C4-2B (cell line): ENCODE results near the gene TNFAIP8L3.

Experiments
- H3K27ac ChIP-seq: fragments of 450-650 bp; 2 replicates; pipeline ENCODE4 v1.5.1; 2017
- CTCF ChIP-seq: fragments of 450-650 bp; conservative IDR thresholded peaks from 2 replicates; pipeline ENCODE4 v1.5.1; 2017; ENCODE audit warnings: mild to moderate bottlenecking
- ZFX ChIP-seq: fragments of 450-650 bp; IDR thresholded peaks from 2 replicates; pipeline ENCODE4 v1.6.1; 2017

TNFAIP8L3 gene

DNA sequence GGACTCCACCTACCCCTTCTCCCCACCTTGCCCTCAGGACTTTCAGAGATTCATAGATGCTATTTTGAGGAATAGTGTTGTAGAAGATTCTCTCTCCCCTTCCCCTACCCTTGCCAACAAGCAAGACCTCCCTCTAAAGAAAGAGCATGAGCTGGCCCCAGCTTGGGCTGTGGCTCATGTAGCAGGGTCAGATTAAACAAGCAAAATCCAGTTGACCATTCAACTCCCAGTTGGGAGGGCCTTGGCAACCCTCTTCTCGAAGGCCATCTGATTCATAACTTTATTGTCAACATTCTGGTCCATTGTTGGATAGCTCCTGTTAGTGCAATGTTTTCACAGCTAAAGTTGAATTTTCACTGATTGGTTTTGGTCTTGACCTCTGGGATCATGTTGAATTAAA is 41.1 kb downstream of the TNFAIP8L3 start:
- H3K27ac ChIP-seq = no peak overlapping the region
- TF ChIP-seq ZFX (no peak), CTCF (no peak)

DNA sequence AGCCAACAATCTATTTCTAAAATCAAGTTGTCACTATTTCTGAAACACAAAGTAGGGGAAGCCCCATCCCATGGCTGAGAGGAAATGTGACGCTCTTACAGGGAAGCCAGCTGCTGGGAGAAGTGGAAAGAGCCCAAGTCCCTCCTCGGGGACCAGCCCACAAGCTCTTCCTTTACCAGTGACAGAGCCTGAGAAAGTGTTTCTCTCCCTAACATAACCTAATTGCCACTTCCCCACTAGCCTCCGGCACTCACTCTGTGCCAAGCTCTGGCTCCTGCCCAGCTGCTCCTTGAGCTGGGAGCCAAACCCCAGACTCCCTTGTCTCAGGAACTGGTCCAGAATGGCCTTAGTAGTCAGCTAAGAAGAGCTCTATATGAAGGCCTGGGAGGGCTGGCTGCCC is 42.9 kb downstream of the TNFAIP8L3 start:
- no peak for TF ChIP-seq CTCF
- TF ChIP-seq ZFX = no peak

GRCh38 chr15:51049081-51049480 is 45.6 kb downstream of the TNFAIP8L3 start:
- TF ChIP-seq CTCF (no peak), ZFX (no peak)
- H3K27ac ChIP-seq = no peak overlapping the region

More for the DNA sequence above, 42.9 kb downstream of the TNFAIP8L3 start:
- peak overlapping the region; percentile 19 for H3K27ac ChIP-seq

DNA sequence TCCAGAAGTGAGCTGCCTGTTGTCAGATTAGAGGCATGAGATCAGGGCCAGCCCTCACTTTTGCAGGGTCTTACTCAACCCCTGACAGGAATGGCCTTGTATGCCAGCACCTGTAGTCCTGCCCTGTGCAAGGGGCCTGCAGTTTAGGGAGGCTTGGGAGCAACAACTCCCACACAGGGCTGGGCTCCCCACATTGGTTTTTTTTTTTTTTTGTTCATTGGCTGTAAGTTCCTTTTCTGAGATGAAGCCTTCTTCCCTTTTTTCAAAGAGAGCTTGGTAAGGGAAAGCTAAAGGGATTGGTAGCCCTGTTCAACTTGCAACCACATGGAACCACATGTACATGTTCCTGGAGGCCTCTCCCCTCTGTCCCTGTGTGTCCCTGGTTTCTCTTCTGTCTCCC is 46.4 kb downstream of the TNFAIP8L3 start:
- no peak overlapping the region for H3K27ac ChIP-seq
- TF ChIP-seq ZFX = no peak
- no peak for TF ChIP-seq CTCF

- peak overlapping the region; percentile 39; the same call in 1 of the 2 replicates for H3K27ac ChIP-seq
- TF ChIP-seq CTCF = no peak
- TF ChIP-seq ZFX = no peak
These were observed 47.8 kb downstream of the TNFAIP8L3 start for GRCh38 chr15:51046799-51047449.

- no peak for TF ChIP-seq ZFX
- no peak for TF ChIP-seq CTCF
- no peak overlapping the region for H3K27ac ChIP-seq
These were observed 48.7 kb downstream of the TNFAIP8L3 start for GRCh38 chr15:51046016-51046415.

DNA sequence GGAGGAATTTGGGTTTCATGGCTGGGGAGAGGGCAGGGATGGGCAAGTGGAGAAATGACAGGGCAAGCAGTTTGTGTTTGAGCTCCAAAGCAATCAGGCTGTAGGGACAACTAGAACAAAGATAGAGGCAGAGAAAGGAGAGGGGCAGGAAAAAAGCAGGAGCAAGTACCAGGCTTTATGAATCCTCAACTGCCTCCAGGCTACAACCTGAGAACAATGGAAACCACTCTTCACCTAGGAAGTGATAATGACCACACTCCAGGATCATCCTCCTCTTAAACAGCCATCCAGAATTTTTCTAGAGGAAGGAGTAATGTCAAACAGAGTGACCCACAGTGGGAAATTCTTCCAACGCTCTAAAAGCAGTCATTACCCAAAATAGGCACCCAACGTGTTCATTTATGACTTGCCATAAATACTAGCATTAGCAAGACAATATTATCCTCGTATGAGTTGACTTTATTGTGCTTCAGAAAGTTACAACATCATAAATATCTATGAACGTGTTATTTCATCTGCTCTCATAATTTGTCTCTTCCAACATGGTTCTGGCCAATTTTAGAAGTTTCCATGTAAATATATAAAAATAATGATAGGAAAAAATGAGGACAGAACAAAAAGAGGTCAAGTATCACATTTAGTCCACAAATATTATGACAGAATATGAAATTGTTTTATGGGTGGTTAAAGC is 50.5 kb downstream of the TNFAIP8L3 start:
- TF ChIP-seq CTCF = no peak
- no peak for TF ChIP-seq ZFX
- no peak overlapping the region for H3K27ac ChIP-seq
